Umbilical cord (tissue), 2 donors: ENCODE results near the gene PI4KB. TPM values are rescaled to one million over a fixed set of nuclear protein-coding genes. Genes with fewer than 3 reads are reported as not detected.
"Not testable (repeated sequence)": the region's sequence is repeated elsewhere in the genome, so short reads cannot be mapped to it uniquely, and the experiment has no call there.

Experiments
- DNase-seq: peaks from one replicate; pipeline ENCODE4 v3.0.0-alpha.2; 2015; ENCODE audit warnings: low spot score
- total RNA-seq: library from RNA; depleted of rRNA; stranded (reverse); fragments of >200 nt; gene quantifications from one replicate; pipeline ENCODE4 v1.2.3, GENCODE V29; 2014; ENCODE audit warnings: low replicate concordance; ENCODE audit not compliant: insufficient read depth

The PI4KB gene
- total RNA-seq, 1 donor from 2014 or later = 44.3 TPM

GRCh38 chr1:151281225-151281968 lies 45.8 kb downstream of the PI4KB start:
- DNase-seq = peak; percentile 99

GRCh38 chr1:151277249-151277648 lies 50.0 kb downstream of the PI4KB start:
- DNase-seq = no peak

- not testable (repeated sequence) for DNase-seq
Measured at GRCh38 chr1:151275341-151275740, 51.9 kb downstream of the PI4KB start.

- no peak for DNase-seq
Measured at GRCh38 chr1:151273924-151274466, 53.2 kb downstream of the PI4KB start.

GRCh38 chr1:151267760-151268159 lies 59.5 kb downstream of the PI4KB start:
- DNase-seq = no peak

- no peak for DNase-seq
Measured at GRCh38 chr1:151266821-151267220, 60.4 kb downstream of the PI4KB start.

GRCh38 chr1:151266315-151266714 lies 60.9 kb downstream of the PI4KB start:
- no peak for DNase-seq

- no peak for DNase-seq
Measured at GRCh38 chr1:151265446-151266236, 61.6 kb downstream of the PI4KB start.

GRCh38 chr1:151259351-151259750 lies 67.9 kb downstream of the PI4KB start:
- DNase-seq = no peak

- no peak for DNase-seq
Measured at GRCh38 chr1:151255381-151255780, 71.8 kb downstream of the PI4KB start.

- peak; percentile 99 for DNase-seq
Measured at GRCh38 chr1:151254217-151255213, 72.7 kb downstream of the PI4KB start, which contains the start of gene PSMD4. PSMD4 (plus strand) TSS chr1:151254734; CDS start chr1:151254783, 49 bp downstream.

GRCh38 chr1:151251656-151252470 lies 75.4 kb downstream of the PI4KB start:
- peak; percentile 77 for DNase-seq

GRCh38 chr1:151246786-151247185 lies 80.4 kb downstream of the PI4KB start:
- no peak for DNase-seq

GRCh38 chr1:151243683-151244216 lies 83.5 kb downstream of the PI4KB start:
- DNase-seq = no peak

- no peak for DNase-seq
Measured at GRCh38 chr1:151242442-151242841, 84.8 kb downstream of the PI4KB start.

Other genes with a start within 250 kb of the PI4KB start
- 4.8 TPM for gene SEMA6C, start 180.8 kb downstream of the PI4KB start, total RNA-seq
- gene TNFAIP8L2, start 170.8 kb downstream of the PI4KB start, total RNA-seq = 2.2 TPM
- gene LYSMD1, start 161.5 kb downstream of the PI4KB start, total RNA-seq = 4.8 TPM
- gene SCNM1, start 161.3 kb downstream of the PI4KB start, total RNA-seq = 10.1 TPM
- not detected for gene TMOD4, start 151.4 kb downstream of the PI4KB start, total RNA-seq
- gene VPS72, start 137.2 kb downstream of the PI4KB start, total RNA-seq = 61.4 TPM
- 61.9 TPM for gene PIP5K1A, start 128.9 kb downstream of the PI4KB start, total RNA-seq
- 134 TPM for gene PSMD4, start 72.7 kb downstream of the PI4KB start, total RNA-seq
- gene ZNF687, start 45.1 kb downstream of the PI4KB start, total RNA-seq = 11.1 TPM
- 14.0 TPM for gene RFX5, start 19.8 kb upstream of the PI4KB start, total RNA-seq
- gene SELENBP1, start 45.3 kb upstream of the PI4KB start, total RNA-seq = 39.5 TPM
- gene PSMB4, start 72.2 kb upstream of the PI4KB start, total RNA-seq = 222 TPM
- 39.5 TPM for gene POGZ, start 132.1 kb upstream of the PI4KB start, total RNA-seq
- 5.3 TPM for gene CGN, start 184.0 kb upstream of the PI4KB start, total RNA-seq
- gene TUFT1, start 212.9 kb upstream of the PI4KB start, total RNA-seq = 25.5 TPM